ENCODE measurements around the gene TM9SF1. TPM values are rescaled to one million over a fixed set of nuclear protein-coding genes. Genes with fewer than 3 reads are reported as not detected.

Gene TM9SF1
- total and polyA plus RNA-seq, 2 of the 13 experiments (the other 11 are each of a cell fraction or from before 2014, with no cell fraction given), result 83.2 to 110 TPM

DNA sequence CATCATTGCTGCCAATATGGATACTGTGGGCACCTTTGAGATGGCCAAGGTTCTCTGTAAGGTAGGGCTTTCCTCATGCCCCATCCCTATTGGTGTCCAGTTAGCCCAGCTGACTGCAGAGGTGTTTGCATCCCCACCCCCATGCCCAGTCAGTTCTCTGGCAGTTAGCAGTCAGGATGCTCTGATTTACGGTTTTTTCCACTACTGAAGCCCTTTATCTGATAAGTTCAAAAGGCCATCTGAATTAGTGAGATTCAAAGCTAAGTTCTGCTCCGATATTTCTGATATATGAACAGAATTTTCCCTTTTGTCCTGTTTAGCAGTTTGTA is 38.3 kb upstream of the TM9SF1 start (continued):
- TF ChIP-seq RXRA (CRISPR knock-in tag; IDR thresholded peaks at IDR 0.05), result no peak
- no peak for TF ChIP-seq NFYB (CRISPR knock-in tag; IDR thresholded peaks at IDR 0.05)
- no peak for TF ChIP-seq RFX3 (CRISPR knock-in tag; IDR thresholded peaks at IDR 0.05)
- TF ChIP-seq ZNF878 (CRISPR knock-in tag; IDR thresholded peaks at IDR 0.05), result no peak
- TF ChIP-seq ZSCAN9 (CRISPR knock-in tag; IDR thresholded peaks at IDR 0.05; ENCODE audit: borderline replicate concordance), result no peak
- no peak for TF ChIP-seq ZIK1 (CRISPR knock-in tag; IDR thresholded peaks at IDR 0.05; ENCODE audit: borderline replicate concordance, low read depth)
- TF ChIP-seq CENPX (CRISPR knock-in tag; IDR thresholded peaks at IDR 0.05), result no peak
- no peak for TF ChIP-seq ZNF891 (CRISPR knock-in tag; IDR thresholded peaks at IDR 0.05)
- TF ChIP-seq, protein P1, sequence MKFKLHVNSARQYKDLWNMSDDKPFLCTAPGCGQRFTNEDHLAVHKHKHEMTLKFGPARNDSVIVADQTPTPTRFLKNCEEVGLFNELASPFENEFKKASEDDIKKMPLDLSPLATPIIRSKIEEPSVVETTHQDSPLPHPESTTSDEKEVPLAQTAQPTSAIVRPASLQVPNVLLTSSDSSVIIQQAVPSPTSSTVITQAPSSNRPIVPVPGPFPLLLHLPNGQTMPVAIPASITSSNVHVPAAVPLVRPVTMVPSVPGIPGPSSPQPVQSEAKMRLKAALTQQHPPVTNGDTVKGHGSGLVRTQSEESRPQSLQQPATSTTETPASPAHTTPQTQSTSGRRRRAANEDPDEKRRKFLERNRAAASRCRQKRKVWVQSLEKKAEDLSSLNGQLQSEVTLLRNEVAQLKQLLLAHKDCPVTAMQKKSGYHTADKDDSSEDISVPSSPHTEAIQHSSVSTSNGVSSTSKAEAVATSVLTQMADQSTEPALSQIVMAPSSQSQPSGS (CRISPR knock-in tag; IDR thresholded peaks at IDR 0.05), result peak; percentile 9; the same call in 1 of the 2 replicates
- TF ChIP-seq, protein P2, sequence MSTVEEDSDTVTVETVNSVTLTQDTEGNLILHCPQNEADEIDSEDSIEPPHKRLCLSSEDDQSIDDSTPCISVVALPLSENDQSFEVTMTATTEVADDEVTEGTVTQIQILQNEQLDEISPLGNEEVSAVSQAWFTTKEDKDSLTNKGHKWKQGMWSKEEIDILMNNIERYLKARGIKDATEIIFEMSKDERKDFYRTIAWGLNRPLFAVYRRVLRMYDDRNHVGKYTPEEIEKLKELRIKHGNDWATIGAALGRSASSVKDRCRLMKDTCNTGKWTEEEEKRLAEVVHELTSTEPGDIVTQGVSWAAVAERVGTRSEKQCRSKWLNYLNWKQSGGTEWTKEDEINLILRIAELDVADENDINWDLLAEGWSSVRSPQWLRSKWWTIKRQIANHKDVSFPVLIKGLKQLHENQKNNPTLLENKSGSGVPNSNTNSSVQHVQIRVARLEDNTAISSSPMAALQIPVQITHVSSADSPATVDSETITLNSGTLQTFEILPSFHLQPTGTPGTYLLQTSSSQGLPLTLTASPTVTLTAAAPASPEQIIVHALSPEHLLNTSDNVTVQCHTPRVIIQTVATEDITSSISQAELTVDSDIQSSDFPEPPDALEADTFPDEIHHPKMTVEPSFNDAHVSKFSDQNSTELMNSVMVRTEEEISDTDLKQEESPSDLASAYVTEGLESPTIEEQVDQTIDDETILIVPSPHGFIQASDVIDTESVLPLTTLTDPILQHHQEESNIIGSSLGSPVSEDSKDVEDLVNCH (CRISPR knock-in tag; IDR thresholded peaks at IDR 0.05), result no peak
- TF ChIP-seq ZNF337 (CRISPR knock-in tag; IDR thresholded peaks at IDR 0.05; ENCODE audit: borderline replicate concordance, low read depth), result no peak
- TF ChIP-seq ZNF75D (CRISPR knock-in tag; IDR thresholded peaks at IDR 0.05; ENCODE audit: borderline replicate concordance), result no peak
- TF ChIP-seq RNF2 (conservative IDR thresholded peaks at IDR 0.05; ENCODE audit: low read depth), result no peak
- TF ChIP-seq ZNF776 (CRISPR knock-in tag; IDR thresholded peaks at IDR 0.05), result no peak
- no peak for TF ChIP-seq SOX5 (CRISPR knock-in tag; IDR thresholded peaks at IDR 0.05; ENCODE audit: borderline replicate concordance)
- TF ChIP-seq ZNF674 (CRISPR knock-in tag; IDR thresholded peaks at IDR 0.05; ENCODE audit: low read depth), result no peak
- TF ChIP-seq KDM1A (CRISPR knock-in tag; IDR thresholded peaks at IDR 0.05), result peak; percentile 19; the same call in 1 of the 2 replicates
- no peak for TF ChIP-seq PITX1 (CRISPR knock-in tag; IDR thresholded peaks at IDR 0.05)
- TF ChIP-seq, protein P3, sequence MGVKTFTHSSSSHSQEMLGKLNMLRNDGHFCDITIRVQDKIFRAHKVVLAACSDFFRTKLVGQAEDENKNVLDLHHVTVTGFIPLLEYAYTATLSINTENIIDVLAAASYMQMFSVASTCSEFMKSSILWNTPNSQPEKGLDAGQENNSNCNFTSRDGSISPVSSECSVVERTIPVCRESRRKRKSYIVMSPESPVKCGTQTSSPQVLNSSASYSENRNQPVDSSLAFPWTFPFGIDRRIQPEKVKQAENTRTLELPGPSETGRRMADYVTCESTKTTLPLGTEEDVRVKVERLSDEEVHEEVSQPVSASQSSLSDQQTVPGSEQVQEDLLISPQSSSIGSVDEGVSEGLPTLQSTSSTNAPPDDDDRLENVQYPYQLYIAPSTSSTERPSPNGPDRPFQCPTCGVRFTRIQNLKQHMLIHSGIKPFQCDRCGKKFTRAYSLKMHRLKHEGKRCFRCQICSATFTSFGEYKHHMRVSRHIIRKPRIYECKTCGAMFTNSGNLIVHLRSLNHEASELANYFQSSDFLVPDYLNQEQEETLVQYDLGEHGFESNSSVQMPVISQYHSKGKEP (CRISPR knock-in tag; IDR thresholded peaks at IDR 0.05), result no peak
- TF ChIP-seq ZNF841 (CRISPR knock-in tag; IDR thresholded peaks at IDR 0.05; ENCODE audit: borderline replicate concordance), result no peak
- TF ChIP-seq HOXA9 (CRISPR knock-in tag; IDR thresholded peaks at IDR 0.05; ENCODE audit: borderline replicate concordance), result no peak
- TF ChIP-seq ELF3 (CRISPR knock-in tag; IDR thresholded peaks at IDR 0.05), result no peak
- no peak for TF ChIP-seq SETDB1 (CRISPR knock-in tag; IDR thresholded peaks at IDR 0.05; ENCODE audit: borderline replicate concordance)
- TF ChIP-seq, protein P4, sequence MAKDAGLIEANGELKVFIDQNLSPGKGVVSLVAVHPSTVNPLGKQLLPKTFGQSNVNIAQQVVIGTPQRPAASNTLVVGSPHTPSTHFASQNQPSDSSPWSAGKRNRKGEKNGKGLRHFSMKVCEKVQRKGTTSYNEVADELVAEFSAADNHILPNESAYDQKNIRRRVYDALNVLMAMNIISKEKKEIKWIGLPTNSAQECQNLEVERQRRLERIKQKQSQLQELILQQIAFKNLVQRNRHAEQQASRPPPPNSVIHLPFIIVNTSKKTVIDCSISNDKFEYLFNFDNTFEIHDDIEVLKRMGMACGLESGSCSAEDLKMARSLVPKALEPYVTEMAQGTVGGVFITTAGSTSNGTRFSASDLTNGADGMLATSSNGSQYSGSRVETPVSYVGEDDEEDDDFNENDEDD (CRISPR knock-in tag; IDR thresholded peaks at IDR 0.05; ENCODE audit: borderline replicate concordance), result no peak
- TF ChIP-seq, protein P5, sequence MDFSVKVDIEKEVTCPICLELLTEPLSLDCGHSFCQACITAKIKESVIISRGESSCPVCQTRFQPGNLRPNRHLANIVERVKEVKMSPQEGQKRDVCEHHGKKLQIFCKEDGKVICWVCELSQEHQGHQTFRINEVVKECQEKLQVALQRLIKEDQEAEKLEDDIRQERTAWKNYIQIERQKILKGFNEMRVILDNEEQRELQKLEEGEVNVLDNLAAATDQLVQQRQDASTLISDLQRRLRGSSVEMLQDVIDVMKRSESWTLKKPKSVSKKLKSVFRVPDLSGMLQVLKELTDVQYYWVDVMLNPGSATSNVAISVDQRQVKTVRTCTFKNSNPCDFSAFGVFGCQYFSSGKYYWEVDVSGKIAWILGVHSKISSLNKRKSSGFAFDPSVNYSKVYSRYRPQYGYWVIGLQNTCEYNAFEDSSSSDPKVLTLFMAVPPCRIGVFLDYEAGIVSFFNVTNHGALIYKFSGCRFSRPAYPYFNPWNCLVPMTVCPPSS (IDR thresholded peaks at IDR 0.05), result no peak
